Tibial artery (tissue), 4 donors: Measurements from ENCODE around the gene BRD7.

ENCODE experiments used
- DNase-seq, 2 donors: peaks; one replicate each; pipeline ENCODE4 v3.0.0-alpha.2; 2019
- H3K27ac ChIP-seq, 2 donors: fragments of 200-600 bp; sonication (generic) in 1 of 2; 1 replicate in 1 of 2; 2 replicates in 1 of 2; pipeline ENCODE4 v1.5.1; 2018 to 2019; ENCODE audit warnings: mild to moderate bottlenecking in 1 of 2
- H3K27me3 ChIP-seq, 2 donors: fragments of 200-600 bp; sonication (generic) in 1 of 2; one replicate each; pipeline versions ENCODE4 v1.5.1 to v1.6.0; 2016 to 2019
- H3K36me3 ChIP-seq, 3 donors: fragments of 200-600 bp; sonication (generic) in 2 of 3; one replicate each; pipeline ENCODE4 v1.5.1; 2016 to 2019; ENCODE audit warnings: mild to moderate bottlenecking in 2 of 3
- H3K4me1 ChIP-seq, 4 donors: fragments of 200-600 bp; sonication (generic) in 2 of 4; 1 replicate in 3 of 4; 2 replicates in 1 of 4; pipeline ENCODE4 v1.5.1; 2016 to 2019
- H3K4me3 ChIP-seq, 2 donors: fragments of 200-600 bp; sonication (generic) in 1 of 2; 1 replicate in 1 of 2; 2 replicates in 1 of 2; pipeline ENCODE4 v1.5.1; 2018 to 2019; ENCODE audit warnings: mild to moderate bottlenecking in 2 of 2
- H3K9me3 ChIP-seq, 3 donors: fragments of 200-600 bp; sonication (generic) in 1 of 3; one replicate each; pipeline ENCODE4 v1.5.1; 2016 to 2019
- CTCF ChIP-seq, 2 experiments: fragments of 200-600 bp in 1 of 2; fragments of 450-650 bp in 1 of 2; IDR thresholded peaks; one replicate each; pipeline ENCODE4 v1.5.1; 2017 to 2019; ENCODE audit warnings: antibody characterized with exemption in 2 of 2, mild to moderate bottlenecking in 1 of 2, moderate library complexity in 1 of 2
- intact Hi-C: fragments of 100-400 bp; cut with DNase I; formaldehyde crosslinking; loops from one replicate; pipeline ENCODE4 v1.15.0; 2023; ENCODE audit warnings: low total_unique reads

Gene BRD7

GRCh38 chr16:50378417-50378816 lies 9.6 kb upstream of the BRD7 start:
- no peak overlapping the region for H3K27ac ChIP-seq
- intact Hi-C loops: no loop called here
- TF ChIP-seq CTCF (IDR thresholded peaks at IDR 0.05): no peak
- no peak overlapping the region for H3K4me3 ChIP-seq
- DNase-seq: no peak
- H3K36me3 ChIP-seq: no peaks in the 10 kb centered on the region
- H3K4me1 ChIP-seq: peaks cover 0 to 4% (median 3%) of the 10 kb centered on the region in 4 donors
- H3K9me3 ChIP-seq: no peaks in the 10 kb centered on the region
- no peaks in the 10 kb centered on the region for H3K27me3 ChIP-seq

- intact Hi-C loops: no loop called here
- H3K27me3 ChIP-seq: no peaks in the 10 kb centered on the region
- H3K4me3 ChIP-seq: no peak overlapping the region
- H3K27ac ChIP-seq: no peak overlapping the region
- no peaks in the 10 kb centered on the region for H3K36me3 ChIP-seq
- no peak for DNase-seq
- no peaks in the 10 kb centered on the region for H3K9me3 ChIP-seq
- peaks cover 0 to 18% (median 16%) of the 10 kb centered on the region in 4 donors for H3K4me1 ChIP-seq
- no peak for TF ChIP-seq CTCF (IDR thresholded peaks at IDR 0.05)
These were observed 8.2 kb upstream of the BRD7 start for GRCh38 chr16:50377001-50377400.

GRCh38 chr16:50373780-50374179 lies 5.0 kb upstream of the BRD7 start:
- H3K9me3 ChIP-seq: no peaks in the 10 kb centered on the region
- peak overlapping the region; percentile 76 to 80 for H3K27ac ChIP-seq
- no peak for TF ChIP-seq CTCF (IDR thresholded peaks at IDR 0.05)
- H3K4me3 ChIP-seq: no peak overlapping the region
- intact Hi-C loops: loop anchor here (5.0 kb wide), 3 partner anchors 174 to 294 kb away; partner anchors contain the start of gene NKD1
- H3K4me1 ChIP-seq: peaks cover 0 to 27% (median 21%) of the 10 kb centered on the region in 4 donors
- no peaks in the 10 kb centered on the region for H3K36me3 ChIP-seq
- no peak for DNase-seq
- H3K27me3 ChIP-seq: no peaks in the 10 kb centered on the region

- H3K4me1 ChIP-seq: peaks cover 0 to 27% (median 21%) of the 10 kb centered on the region in 4 donors
- H3K4me3 ChIP-seq: no peak overlapping the region
- H3K9me3 ChIP-seq: no peaks in the 10 kb centered on the region
- TF ChIP-seq CTCF (IDR thresholded peaks at IDR 0.05): no peak
- no peaks in the 10 kb centered on the region for H3K27me3 ChIP-seq
- DNase-seq: no peak
- peak overlapping the region; percentile 76 to 80 for H3K27ac ChIP-seq
- no peaks in the 10 kb centered on the region for H3K36me3 ChIP-seq
- intact Hi-C loops: loop anchor here (5.0 kb wide), 3 partner anchors 174 to 294 kb away; partner anchors contain the start of gene NKD1
These were observed 4.5 kb upstream of the BRD7 start for GRCh38 chr16:50373345-50373701.

- Histone ChIP-seq H3K27ac (peak overlapping the region; percentile 76 to 80), H3K9me3 (no peaks in the 10 kb centered on the region), H3K36me3 (no peaks in the 10 kb centered on the region), H3K27me3 (no peaks in the 10 kb centered on the region), H3K4me1 (peaks cover 0 to 30% (median 22%) of the 10 kb centered on the region in 4 donors), H3K4me3 (no peak overlapping the region)
- intact Hi-C loops: loop anchor here (5.0 kb wide), 3 partner anchors 175 to 295 kb away; partner anchors contain the start of gene NKD1
- peak; percentile 26 to 31 for TF ChIP-seq CTCF (IDR thresholded peaks at IDR 0.05)
- peak; percentile 67 to 92 for DNase-seq
These were observed 4.0 kb upstream of the BRD7 start for GRCh38 chr16:50372611-50373344.
